Measurements from ENCODE around the gene BACE1.
"Not testable (repeated sequence)": the region's sequence is repeated elsewhere in the genome, so short reads cannot be mapped to it uniquely, and the experiment has no call there.

BACE1 gene

DNA sequence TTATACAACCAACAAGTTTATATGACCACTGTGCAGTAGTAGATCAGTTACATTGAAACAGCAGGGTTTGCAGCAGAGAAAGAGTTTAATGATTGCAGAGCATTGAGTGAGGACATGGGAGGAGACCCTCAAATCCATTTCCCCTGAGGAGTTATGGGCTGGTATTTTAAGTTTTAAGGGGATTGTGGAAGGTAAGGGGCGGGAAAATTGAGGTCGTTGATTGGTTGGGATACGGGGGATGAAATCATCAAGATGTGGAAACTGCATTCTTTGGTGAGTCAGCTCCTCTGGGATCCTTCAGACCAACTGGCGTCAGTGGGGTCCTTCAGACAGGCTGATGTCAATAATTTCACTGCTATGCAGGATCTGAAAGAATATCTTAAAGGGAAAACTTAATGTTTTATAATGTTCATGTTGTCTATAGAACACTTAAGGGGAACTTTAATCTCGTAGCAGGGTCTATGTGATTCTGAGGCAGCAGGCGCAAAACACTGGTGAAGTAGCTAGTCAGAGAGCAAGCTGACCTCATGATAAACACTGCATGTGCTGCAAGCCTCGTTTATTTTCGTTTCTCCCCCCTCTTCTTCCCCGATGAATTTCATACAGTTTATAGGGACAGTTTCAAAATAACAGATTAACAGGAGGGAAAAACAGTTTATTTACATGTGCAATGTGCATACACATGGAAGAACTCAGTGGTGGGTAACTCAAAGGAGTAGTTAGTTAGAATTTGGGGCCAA is 42.3 kb downstream of the BACE1 start:
- DNase-seq (ENCODE audit: low spot score): no peak

DNA sequence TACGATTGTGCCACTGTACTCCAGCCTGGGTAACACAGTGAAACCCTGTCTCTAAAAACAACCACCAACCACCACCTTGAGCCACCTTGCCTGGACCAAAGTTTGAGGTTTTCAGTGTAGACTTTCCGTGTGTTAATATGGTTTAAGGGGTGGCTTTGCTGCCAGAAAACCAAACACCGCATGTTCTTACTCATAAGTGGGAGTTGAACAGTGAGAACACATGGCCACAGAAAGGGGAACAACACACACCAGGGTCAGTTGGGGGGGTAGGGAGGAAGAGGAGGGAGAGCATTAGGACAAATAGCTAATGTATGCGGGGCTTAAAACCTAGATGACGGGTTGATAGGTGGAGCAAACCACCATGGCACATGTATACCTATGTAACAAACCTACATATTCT is 43.9 kb downstream of the BACE1 start:
- DNase-seq (ENCODE audit: low spot score): not testable (repeated sequence)

DNA sequence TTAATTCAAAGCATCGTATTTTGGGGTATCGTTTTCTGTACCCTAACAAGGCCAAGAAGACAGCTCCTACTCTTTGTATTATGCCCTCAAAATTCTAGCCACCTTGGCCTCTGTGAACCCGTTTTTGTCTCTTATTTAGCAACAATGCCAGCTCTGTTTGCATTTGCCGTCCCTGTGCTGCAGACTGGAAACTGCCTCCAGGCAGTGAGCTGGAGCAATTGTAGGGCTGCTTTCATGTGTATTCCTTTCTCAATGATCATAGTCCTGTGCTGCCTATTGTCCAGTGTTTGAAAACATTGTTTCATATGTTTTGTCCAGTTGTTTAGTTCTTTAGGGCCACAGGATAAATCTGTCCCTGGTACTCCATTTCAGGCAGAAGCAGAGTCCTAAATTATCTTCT is 44.8 kb downstream of the BACE1 start:
- no peak for DNase-seq (ENCODE audit: low spot score)

DNA sequence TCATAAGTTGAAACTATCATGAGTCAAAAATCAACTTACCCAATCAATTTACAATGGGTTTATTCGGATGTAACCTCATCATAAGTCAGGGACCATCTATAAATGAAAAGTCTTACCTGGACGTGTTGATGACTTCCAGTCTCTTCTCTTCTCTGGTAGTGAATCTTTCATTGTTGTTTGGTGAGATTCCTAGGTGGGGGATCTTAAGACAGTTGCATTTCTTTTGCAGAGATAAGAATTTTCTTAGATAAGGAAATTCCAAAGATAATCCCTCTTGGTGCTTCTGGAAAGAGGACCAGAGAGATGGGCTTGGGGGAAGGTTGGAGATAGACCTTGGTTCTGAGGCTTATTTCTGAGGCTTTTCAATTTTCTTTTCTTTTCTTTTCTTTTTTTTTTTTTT is 46.2 kb downstream of the BACE1 start:
- no peak for DNase-seq (ENCODE audit: low spot score)

DNA sequence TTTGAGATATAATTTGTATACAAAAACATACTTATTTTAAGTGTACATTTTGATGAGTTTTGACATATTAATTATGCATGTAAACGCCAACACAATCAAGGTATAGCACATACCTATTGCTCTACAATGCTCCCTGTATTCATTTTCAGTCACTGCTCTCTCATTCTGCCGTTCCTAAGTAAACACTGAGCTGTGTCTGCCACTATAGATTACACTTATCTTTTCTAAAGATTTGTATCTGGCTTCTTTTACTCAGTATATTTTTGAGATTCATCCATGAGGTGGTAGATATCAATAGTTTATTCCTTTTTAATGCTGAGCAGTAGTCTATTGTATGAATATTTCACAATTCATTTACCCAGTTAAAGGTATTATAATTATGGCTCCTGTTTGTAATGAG is 50.3 kb downstream of the BACE1 start:
- DNase-seq (ENCODE audit: low spot score): no peak

DNA sequence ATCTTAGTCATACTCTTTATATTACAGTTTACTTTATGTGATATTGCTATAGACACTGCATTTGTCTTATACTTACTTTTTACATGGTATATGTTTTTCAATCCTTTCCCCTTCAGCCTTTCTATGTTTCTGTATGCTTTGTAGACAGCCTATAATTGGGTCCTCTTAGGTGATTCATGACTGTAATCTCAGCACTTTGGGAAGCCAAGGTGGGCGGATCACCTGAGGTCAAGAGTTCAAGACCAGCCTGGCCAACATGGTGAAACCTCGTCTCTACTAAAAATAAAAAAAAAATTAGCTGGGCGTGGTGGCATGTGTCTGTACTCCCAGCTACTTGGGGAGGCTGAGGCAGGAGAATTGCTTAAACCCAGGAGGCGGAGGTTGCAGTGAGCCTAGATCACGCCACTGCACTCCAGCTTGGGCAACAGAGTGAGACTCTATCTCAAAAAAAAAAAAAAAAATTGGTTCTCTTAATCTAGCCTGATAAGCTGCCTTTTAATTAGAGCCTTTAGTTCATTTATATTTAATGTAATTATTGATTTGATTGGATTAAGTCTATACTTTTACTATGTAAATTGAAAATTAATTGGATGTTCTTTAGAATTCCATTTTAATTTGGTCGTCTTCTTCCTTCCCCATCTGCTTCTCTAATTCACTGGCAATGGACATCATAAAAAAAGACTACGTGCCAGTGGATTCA is 51.3 kb downstream of the BACE1 start:
- DNase-seq (ENCODE audit: low spot score): not testable (repeated sequence)

DNA sequence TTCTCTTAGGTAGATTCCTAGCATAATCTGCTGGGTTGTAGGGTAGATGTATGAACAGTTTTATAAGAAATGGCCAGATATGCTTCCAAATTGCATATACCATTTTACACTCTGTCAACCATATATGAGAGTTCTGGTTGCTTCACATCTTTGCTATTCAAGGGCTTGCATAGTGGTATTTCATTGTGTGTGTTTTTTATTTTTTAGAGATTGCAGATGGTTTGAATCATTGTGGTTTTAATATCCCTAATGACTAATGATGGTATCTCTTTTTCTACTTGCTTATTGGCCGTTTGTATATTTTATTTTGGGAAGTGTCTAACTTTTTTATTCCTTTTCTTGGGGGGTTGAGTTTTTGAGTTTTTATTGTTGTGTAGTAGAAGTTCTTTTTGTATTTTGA is 56.6 kb downstream of the BACE1 start:
- DNase-seq (ENCODE audit: low spot score): no peak

DNA sequence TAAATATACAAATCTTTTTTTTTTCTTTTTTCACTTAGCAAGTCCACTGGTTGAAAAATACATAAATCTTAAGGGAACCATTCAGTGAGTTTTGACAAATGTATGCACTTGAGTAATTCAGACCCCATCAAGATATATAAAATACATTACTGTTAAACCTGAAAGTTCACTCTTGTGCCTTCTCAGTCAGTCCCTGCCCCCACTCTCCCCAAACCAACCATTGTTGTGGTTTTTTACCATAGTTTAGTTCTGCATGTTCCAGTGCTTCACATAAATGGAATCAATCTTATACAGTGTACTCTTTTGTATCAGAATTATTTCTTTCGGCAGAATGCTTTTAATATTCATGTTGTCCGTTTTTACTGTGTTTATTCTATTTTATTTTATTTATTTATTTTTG is 57.5 kb downstream of the BACE1 start:
- DNase-seq (ENCODE audit: low spot score): no peak

DNA sequence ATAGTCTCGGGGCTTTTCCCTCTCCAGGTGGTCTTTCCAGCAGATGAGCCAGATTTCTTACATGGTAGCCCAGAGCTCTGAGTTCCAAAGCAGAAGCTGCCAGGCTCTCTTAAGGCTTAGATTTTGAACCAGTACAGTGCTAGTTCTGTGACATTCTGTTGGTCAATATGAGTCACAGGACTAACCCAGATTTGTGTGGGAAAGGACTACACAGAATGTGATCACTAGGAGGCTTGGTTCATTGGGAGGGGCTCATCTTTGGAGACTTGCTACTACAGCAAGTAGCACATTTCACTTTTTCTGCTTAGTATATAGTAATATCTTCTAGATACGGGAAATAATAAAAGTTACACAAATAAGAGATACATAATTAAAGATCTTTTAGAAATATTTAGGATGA is 59.5 kb downstream of the BACE1 start:
- DNase-seq (ENCODE audit: low spot score): no peak

DNA sequence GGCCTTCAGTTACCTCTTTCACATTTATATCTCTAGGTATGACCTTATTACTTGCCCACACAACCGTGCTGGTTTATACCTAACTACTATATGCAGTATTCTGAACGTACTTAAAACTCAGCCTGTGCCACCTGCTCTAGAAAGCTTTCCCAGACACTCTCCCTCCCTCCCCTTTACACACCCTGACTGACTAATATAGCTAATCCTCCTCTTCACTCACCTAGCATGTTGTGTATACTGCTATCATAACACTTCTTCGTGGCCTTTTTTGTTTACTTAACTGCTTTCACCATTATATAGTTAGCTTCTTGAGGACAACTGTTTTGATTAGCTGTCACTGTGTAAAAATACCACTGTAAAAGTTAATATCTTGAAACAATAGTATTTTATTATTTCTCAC is 60.1 kb downstream of the BACE1 start:
- DNase-seq (ENCODE audit: low spot score): no peak

DNA sequence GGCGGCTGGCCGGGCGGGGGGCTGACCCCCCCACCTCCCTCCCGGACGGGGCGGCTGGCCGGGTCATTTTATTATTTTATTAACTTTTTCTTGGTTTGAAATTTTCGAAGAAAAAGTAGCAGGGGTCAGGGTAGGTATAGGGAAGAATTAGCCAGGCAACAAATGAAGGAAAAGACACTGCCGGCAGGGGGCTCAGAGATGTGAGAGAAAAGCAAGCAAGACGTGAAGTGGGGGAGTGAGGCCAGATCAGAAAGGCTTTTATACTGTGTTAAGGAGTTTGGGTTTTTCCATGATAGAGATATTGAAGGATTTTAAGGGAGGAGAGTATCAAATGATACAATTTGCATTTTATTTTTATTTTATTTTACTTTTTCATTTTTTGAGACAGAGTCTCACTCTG is 64.5 kb downstream of the BACE1 start:
- DNase-seq (ENCODE audit: low spot score): no peak

DNA sequence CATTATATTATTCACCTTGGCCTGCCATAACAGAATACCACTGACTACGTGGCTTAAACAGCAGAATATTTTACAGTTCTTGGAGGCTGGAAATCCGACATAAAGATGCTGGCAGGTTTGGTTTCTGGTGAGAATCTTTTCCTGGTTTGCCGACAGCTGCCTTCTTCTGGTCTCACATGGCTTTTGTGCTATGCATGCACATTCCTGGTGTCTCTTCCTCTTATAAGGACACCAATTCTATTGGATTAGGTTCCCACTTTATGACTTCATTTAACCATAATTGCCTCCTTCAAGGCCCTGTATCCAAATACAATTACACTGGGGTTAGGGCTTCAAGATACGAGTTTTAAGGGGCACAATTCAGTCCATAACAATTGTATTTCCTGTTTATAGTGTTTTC is 66.5 kb downstream of the BACE1 start:
- no peak for DNase-seq (ENCODE audit: low spot score)

DNA sequence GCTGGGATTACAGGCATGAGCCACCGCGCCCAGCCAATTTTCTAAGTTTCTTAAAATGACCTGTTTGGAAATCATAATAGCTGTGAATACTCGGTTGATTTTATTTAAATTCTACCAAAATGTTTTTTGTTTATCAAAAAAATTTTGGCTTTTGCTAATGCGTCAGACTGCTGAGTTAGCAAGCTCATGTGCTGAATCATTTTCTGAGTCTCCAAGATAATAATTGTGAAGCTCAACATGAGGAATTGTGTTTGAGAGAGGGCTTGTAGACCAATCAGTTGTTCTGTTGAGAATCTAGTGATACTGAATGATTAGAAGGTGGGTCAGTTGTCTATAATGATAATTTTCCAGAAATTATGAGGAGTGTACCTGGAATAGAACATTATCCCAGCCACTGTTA is 67.7 kb downstream of the BACE1 start:
- DNase-seq (ENCODE audit: low spot score): no peak

DNA sequence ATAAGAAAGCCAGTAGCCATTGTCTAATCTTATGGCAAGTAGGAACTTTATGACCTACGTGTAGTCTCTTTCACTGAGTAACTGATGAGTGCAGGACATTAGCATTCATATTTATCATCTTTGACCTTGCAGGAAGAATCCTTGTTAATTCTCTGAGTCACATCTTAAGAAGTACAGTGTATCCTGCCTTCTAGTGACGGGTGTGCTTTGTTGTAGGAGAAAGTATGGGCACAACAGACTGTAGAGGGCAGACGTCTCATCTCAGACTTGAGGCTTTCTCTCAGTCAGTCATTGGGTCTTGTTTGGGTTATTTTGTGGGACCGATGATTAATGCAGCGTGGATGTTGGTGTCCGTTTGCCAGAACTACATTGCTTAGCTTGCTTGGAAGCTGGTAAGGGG is 76.8 kb downstream of the BACE1 start:
- no peak for DNase-seq (ENCODE audit: low spot score)

DNA sequence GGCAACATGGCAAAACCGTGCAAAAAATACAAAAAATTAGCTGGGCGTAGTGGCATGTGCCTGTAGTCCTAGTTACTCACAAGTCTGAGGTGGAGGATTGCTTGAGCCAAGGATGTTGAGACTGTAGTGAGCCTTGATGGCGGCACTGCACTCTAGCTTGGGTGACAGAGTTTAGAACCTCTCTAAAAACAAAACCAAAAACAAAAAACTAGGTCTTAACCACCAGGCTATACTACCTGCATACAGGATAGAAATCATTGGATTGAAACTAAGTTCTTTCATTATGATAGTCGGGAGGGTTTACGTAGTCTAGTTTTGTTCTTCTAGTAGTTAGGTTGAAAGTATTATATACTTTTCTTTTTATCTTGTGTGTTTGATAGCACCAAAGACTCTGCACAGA is 77.8 kb downstream of the BACE1 start:
- no peak for DNase-seq (ENCODE audit: low spot score)

All from iPS-NIHi11 (cell line).